ENCODE data around the gene RAB30. TPM values are rescaled to one million over a fixed set of nuclear protein-coding genes. Genes with fewer than 3 reads are reported as not detected.

The RAB30 gene
- total RNA-seq, 1 experiment from 2014 or later = 1.5 TPM

GRCh38 chr11:82999232-82999631, 72.5 kb downstream of the RAB30 start:
- no peak overlapping the region for H3K4me3 Mint-ChIP-seq (ENCODE audit: low read depth, unreplicated experiment)
- BruUV-seq (replicated peaks) = no TSS peak
- H3K27ac Mint-ChIP-seq (ENCODE audit: unreplicated experiment) = no peak overlapping the region
- H3K9me3 Mint-ChIP-seq (ENCODE audit: low read depth, unreplicated experiment) = no peaks in the 10 kb centered on the region
- no peaks in the 10 kb centered on the region for H3K4me1 Mint-ChIP-seq (ENCODE audit: low read depth, unreplicated experiment)
- no peaks in the 10 kb centered on the region for H3K36me3 Mint-ChIP-seq (ENCODE audit: insufficient read depth, unreplicated experiment)
- no peak for DNase-seq
- TF ChIP-seq, protein P1, sequence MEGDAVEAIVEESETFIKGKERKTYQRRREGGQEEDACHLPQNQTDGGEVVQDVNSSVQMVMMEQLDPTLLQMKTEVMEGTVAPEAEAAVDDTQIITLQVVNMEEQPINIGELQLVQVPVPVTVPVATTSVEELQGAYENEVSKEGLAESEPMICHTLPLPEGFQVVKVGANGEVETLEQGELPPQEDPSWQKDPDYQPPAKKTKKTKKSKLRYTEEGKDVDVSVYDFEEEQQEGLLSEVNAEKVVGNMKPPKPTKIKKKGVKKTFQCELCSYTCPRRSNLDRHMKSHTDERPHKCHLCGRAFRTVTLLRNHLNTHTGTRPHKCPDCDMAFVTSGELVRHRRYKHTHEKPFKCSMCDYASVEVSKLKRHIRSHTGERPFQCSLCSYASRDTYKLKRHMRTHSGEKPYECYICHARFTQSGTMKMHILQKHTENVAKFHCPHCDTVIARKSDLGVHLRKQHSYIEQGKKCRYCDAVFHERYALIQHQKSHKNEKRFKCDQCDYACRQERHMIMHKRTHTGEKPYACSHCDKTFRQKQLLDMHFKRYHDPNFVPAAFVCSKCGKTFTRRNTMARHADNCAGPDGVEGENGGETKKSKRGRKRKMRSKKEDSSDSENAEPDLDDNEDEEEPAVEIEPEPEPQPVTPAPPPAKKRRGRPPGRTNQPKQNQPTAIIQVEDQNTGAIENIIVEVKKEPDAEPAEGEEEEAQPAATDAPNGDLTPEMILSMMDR (IDR thresholded peaks at IDR 0.05; ENCODE audit: unreplicated experiment) = no peak
- peaks cover 6% of the 10 kb centered on the region for H3K27me3 Mint-ChIP-seq (ENCODE audit: unreplicated experiment)
- CTCF ChIA-PET = no interaction called here
- intact Hi-C loops (cut with micrococcal nuclease; ENCODE audit: unreplicated experiment) = no loop called here

GRCh38 chr11:82998697-82999096, 73.0 kb downstream of the RAB30 start:
- no peaks in the 10 kb centered on the region for H3K36me3 Mint-ChIP-seq (ENCODE audit: insufficient read depth, unreplicated experiment)
- H3K27me3 Mint-ChIP-seq (ENCODE audit: unreplicated experiment) = peaks cover 11% of the 10 kb centered on the region
- no peaks in the 10 kb centered on the region for H3K9me3 Mint-ChIP-seq (ENCODE audit: low read depth, unreplicated experiment)
- intact Hi-C loops (cut with micrococcal nuclease; ENCODE audit: unreplicated experiment) = no loop called here
- CTCF ChIA-PET = interaction anchor here (0.5 kb wide), 1 partner anchor 625 kb away, joined by 3 read pairs; no protein-coding TSS in a partner anchor
- TF ChIP-seq, protein P1 (IDR thresholded peaks at IDR 0.05; ENCODE audit: unreplicated experiment) = no peak
- no peak for DNase-seq
- H3K4me3 Mint-ChIP-seq (ENCODE audit: low read depth, unreplicated experiment) = no peak overlapping the region
- no peak overlapping the region for H3K27ac Mint-ChIP-seq (ENCODE audit: unreplicated experiment)
- H3K4me1 Mint-ChIP-seq (ENCODE audit: low read depth, unreplicated experiment) = no peaks in the 10 kb centered on the region
- no TSS peak for BruUV-seq (replicated peaks)

DNA sequence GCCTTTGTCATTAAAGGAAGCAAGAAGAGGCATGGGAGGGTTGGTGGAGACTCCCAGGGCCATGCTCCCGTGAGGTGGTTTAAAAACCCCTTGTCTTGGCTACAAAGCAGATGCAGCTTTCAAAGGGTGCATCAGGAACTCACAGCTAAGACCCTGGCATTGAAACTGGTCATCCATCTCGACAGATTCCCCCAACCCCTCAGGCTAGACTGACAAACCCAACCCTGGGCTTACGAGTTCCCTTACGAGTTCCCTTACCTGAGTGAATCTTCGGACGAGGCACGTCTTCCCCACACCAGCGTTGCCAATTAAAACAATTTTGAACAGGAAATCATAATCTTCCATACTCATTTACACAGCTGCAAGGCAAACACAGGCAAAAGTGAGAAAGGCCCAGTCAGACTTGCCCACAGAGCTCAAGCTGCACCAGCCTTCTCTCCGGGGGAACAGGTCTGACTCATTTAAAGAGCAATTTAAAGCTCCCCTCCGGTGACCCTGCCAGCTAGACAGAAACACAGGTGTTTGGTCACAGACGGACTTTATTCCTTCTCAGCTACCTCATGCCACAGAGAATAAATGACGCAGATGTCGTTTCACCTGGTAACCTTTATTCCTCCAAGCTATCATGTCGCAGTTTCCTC, 74.6 kb downstream of the RAB30 start:
- Mint-ChIP-seq H3K9me3 (ENCODE audit: low read depth, unreplicated experiment) (no peaks in the 10 kb centered on the region), H3K4me3 (ENCODE audit: low read depth, unreplicated experiment) (no peak overlapping the region), H3K27ac (ENCODE audit: unreplicated experiment) (no peak overlapping the region), H3K36me3 (ENCODE audit: insufficient read depth, unreplicated experiment) (no peaks in the 10 kb centered on the region), H3K4me1 (ENCODE audit: low read depth, unreplicated experiment) (no peaks in the 10 kb centered on the region), H3K27me3 (ENCODE audit: unreplicated experiment) (peaks cover 13% of the 10 kb centered on the region)
- no TSS peak for BruUV-seq (replicated peaks)
- intact Hi-C loops (cut with micrococcal nuclease; ENCODE audit: unreplicated experiment) = no loop called here
- CTCF ChIA-PET = no interaction called here
- DNase-seq = no peak
- TF ChIP-seq, protein P1 (IDR thresholded peaks at IDR 0.05; ENCODE audit: unreplicated experiment) = no peak

GRCh38 chr11:82995754-82996398, 75.8 kb downstream of the RAB30 start:
- Mint-ChIP-seq H3K27me3 (ENCODE audit: unreplicated experiment) (peaks cover 13% of the 10 kb centered on the region), H3K9me3 (ENCODE audit: low read depth, unreplicated experiment) (no peaks in the 10 kb centered on the region), H3K4me3 (ENCODE audit: low read depth, unreplicated experiment) (no peak overlapping the region), H3K4me1 (ENCODE audit: low read depth, unreplicated experiment) (no peaks in the 10 kb centered on the region), H3K27ac (ENCODE audit: unreplicated experiment) (no peak overlapping the region), H3K36me3 (ENCODE audit: insufficient read depth, unreplicated experiment) (no peaks in the 10 kb centered on the region)
- no TSS peak for BruUV-seq (replicated peaks)
- CTCF ChIA-PET = no interaction called here
- no peak for DNase-seq
- intact Hi-C loops (cut with micrococcal nuclease; ENCODE audit: unreplicated experiment) = no loop called here
- TF ChIP-seq, protein P1 (IDR thresholded peaks at IDR 0.05; ENCODE audit: unreplicated experiment) = no peak

All from Calu3 (cell line).